HepG2 (cell line): Measurements from ENCODE around the gene LYPLA2. TPM values are rescaled to one million over a fixed set of nuclear protein-coding genes. Genes with fewer than 3 reads are reported as not detected.

ENCODE experiments used
- ATF7 ChIP-seq, 2 experiments: fragments of 450-650 bp in 1 of 2; sonication (generic) in 1 of 2; formaldehyde crosslinking in 1 of 2; IDR thresholded peaks; 2 replicates each; pipeline versions ENCODE4 v1.4.0 to v1.6.1; 2016 to 2020; ENCODE audit warnings: antibody characterized with exemption in 1 of 2, mild to moderate bottlenecking in 1 of 2, missing genetic modification reagents in 1 of 2
- E2F1 ChIP-seq: sonication (generic); formaldehyde crosslinking; IDR thresholded peaks from 2 replicates; pipeline ENCODE4 v1.5.0; 2020; ENCODE audit warnings: missing genetic modification reagents
- FOXA1 ChIP-seq, 2 experiments: fragments of 450-650 bp in 1 of 2; sonication (generic) in 1 of 2; formaldehyde crosslinking in 1 of 2; IDR thresholded peaks; 2 replicates each; pipeline versions ENCODE4 v1.4.0 to v1.6.1; 2016 to 2020; ENCODE audit warnings: missing genetic modification reagents in 1 of 2
- GATA4 ChIP-seq: sonication (generic); IDR thresholded peaks from 2 replicates; pipeline ENCODE4 v1.6.1; 2016; ENCODE audit warnings: antibody characterized with exemption, low read depth, borderline replicate concordance
- HNRNPLL ChIP-seq: fragments of 200-400 bp; formaldehyde crosslinking; IDR thresholded peaks from 2 replicates; pipeline ENCODE4 v1.6.1; 2017; ENCODE audit warnings: mild to moderate bottlenecking, low read depth, low read length; ENCODE audit not compliant: poor library complexity, severe bottlenecking
- IRX3 ChIP-seq: sonication (generic); formaldehyde crosslinking; IDR thresholded peaks from 2 replicates; pipeline ENCODE4 v1.8.1; 2023; ENCODE audit warnings: mild to moderate bottlenecking, low read depth, missing genetic modification reagents, borderline replicate concordance
- JUND ChIP-seq: sonication (generic); formaldehyde crosslinking; IDR thresholded peaks from 2 replicates; pipeline ENCODE4 v1.8.0; 2022; ENCODE audit warnings: mild to moderate bottlenecking, missing genetic modification reagents
- KIAA2018 ChIP-seq: sonication (generic); formaldehyde crosslinking; IDR thresholded peaks from 2 replicates; pipeline ENCODE4 v1.5.0; 2020; ENCODE audit warnings: mild to moderate bottlenecking, missing genetic modification reagents, borderline replicate concordance
- KLF12 ChIP-seq: sonication (generic); formaldehyde crosslinking; IDR thresholded peaks from 2 replicates; pipeline ENCODE4 v1.4.0; 2020; ENCODE audit warnings: missing genetic modification reagents, borderline replicate concordance
- MED1 ChIP-seq: sonication (generic); formaldehyde crosslinking; IDR thresholded peaks from 2 replicates; pipeline ENCODE4 v1.4.0; 2020; ENCODE audit warnings: missing genetic modification reagents
- MIER3 ChIP-seq: IDR thresholded peaks from 2 replicates; pipeline ENCODE4 v1.6.1; 2016; ENCODE audit warnings: missing compliant biosample characterization, borderline replicate concordance
- MYNN ChIP-seq: sonication (generic); formaldehyde crosslinking; IDR thresholded peaks from 2 replicates; pipeline ENCODE4 v1.4.0; 2020; ENCODE audit warnings: mild to moderate bottlenecking, low read depth, missing genetic modification reagents
- REXO4 ChIP-seq: sonication (generic); formaldehyde crosslinking; IDR thresholded peaks from 2 replicates; pipeline ENCODE4 v1.8.0; 2022; ENCODE audit warnings: missing genetic modification reagents, mild to moderate bottlenecking, borderline replicate concordance
- STAT5B ChIP-seq: sonication (generic); formaldehyde crosslinking; IDR thresholded peaks from 2 replicates; pipeline ENCODE4 v1.4.0; 2020; ENCODE audit warnings: missing genetic modification reagents
- TEF ChIP-seq: sonication (generic); formaldehyde crosslinking; IDR thresholded peaks from 2 replicates; pipeline ENCODE4 v1.5.0; 2020; ENCODE audit warnings: missing genetic modification reagents
- ZNF251 ChIP-seq: sonication (generic); formaldehyde crosslinking; IDR thresholded peaks from 2 replicates; pipeline ENCODE4 v1.9.0; 2021; ENCODE audit warnings: mild to moderate bottlenecking, missing genetic modification reagents
- ZNF296 ChIP-seq: sonication (generic); formaldehyde crosslinking; conservative IDR thresholded peaks from 2 replicates; pipeline ENCODE4 v1.5.0; 2020; ENCODE audit warnings: mild to moderate bottlenecking, missing genetic modification reagents
- ZNF577 ChIP-seq: sonication (generic); formaldehyde crosslinking; IDR thresholded peaks from 2 replicates; pipeline ENCODE4 v1.4.0; 2020; ENCODE audit warnings: mild to moderate bottlenecking, low read depth, missing genetic modification reagents, borderline replicate concordance
- ZNF775 ChIP-seq: sonication (generic); formaldehyde crosslinking; IDR thresholded peaks from 2 replicates; pipeline ENCODE4 v1.4.0; 2020; ENCODE audit warnings: missing genetic modification reagents, mild to moderate bottlenecking, moderate library complexity, borderline replicate concordance
- polyA plus RNA-seq, 8 experiments: library from polyadenylated mRNA; depleted of rRNA in 3 of 8; stranded (reverse) in 7 of 8; unstranded in 1 of 8; fragments of >200 nt; fragmentation: Illumina TruSeq in 4 of 8; extraction: Trizol in 4 of 8; gene quantifications; 2 replicates each; pipeline versions ENCODE4 v1.2.1 to v1.2.3, GENCODE V29; 2011 to 2016; ENCODE audit warnings: low read depth in 4 of 8, missing spikeins in 1 of 8, mixed read lengths in 1 of 8; ENCODE audit not compliant: insufficient read depth in 1 of 8
- total RNA-seq, 5 experiments: library from RNA; depleted of rRNA; stranded (reverse); fragments of >200 nt; fragmentation: Illumina TruSeq; extraction: Trizol; gene quantifications; 2 replicates each; pipeline ENCODE4 v1.2.3, GENCODE V29; 2016; ENCODE audit warnings: low read depth in 1 of 5

Gene LYPLA2
- total and polyA plus RNA-seq, 2 of the 13 experiments (the other 11 are each of a cell fraction or from before 2014, with no cell fraction given) = 72.1 to 73.2 TPM

- TF ChIP-seq REXO4 (CRISPR knock-in tag) (no peak), MIER3 (CRISPR knock-in tag) (peak; percentile 55), ZNF577 (no peak), ATF7 (IDR thresholded peaks at IDR 0.05) (no peak), ATF7 (CRISPR knock-in tag; IDR thresholded peaks at IDR 0.05) (peak; percentile 39; the same call in 1 of the 2 replicates), STAT5B (CRISPR knock-in tag) (no peak), KLF12 (CRISPR knock-in tag) (peak; percentile 89), E2F1 (CRISPR knock-in tag) (peak; percentile 69), MYNN (CRISPR knock-in tag) (peak; percentile 66; the same call in 1 of the 2 replicates), FOXA1 (IDR thresholded peaks at IDR 0.05) (no peak), FOXA1 (CRISPR knock-in tag; IDR thresholded peaks at IDR 0.05) (no peak), IRX3 (CRISPR knock-in tag) (peak; percentile 71; the same call in 1 of the 2 replicates), KIAA2018 (CRISPR knock-in tag) (no peak), JUND (CRISPR knock-in tag) (peak; percentile 55; the same call in 1 of the 2 replicates), ZNF251 (CRISPR knock-in tag) (peak; percentile 36; the same call in 1 of the 2 replicates), GATA4 (no peak; the same call in 1 of the 2 replicates), TEF (CRISPR knock-in tag) (peak; percentile 69; the same call in 1 of the 2 replicates), HNRNPLL (peak; percentile 38), MED1 (CRISPR knock-in tag) (peak; percentile 85), ZNF296 (CRISPR knock-in tag) (no peak), ZNF775 (CRISPR knock-in tag) (no peak; the same call in 1 of the 2 replicates)
Observed at GRCh38 chr1:23825076-23825761, 34.3 kb downstream of the LYPLA2 start, which contains the start of gene HMGCL (continued).
